ENCODE data around the gene CSNK2A2. TPM values are rescaled to one million over a fixed set of nuclear protein-coding genes. Genes with fewer than 3 reads are reported as not detected.

CSNK2A2 gene
- total RNA-seq, 8 experiments from 2014 or later = 20.8 to 72.6 (median 33.4) TPM

DNA sequence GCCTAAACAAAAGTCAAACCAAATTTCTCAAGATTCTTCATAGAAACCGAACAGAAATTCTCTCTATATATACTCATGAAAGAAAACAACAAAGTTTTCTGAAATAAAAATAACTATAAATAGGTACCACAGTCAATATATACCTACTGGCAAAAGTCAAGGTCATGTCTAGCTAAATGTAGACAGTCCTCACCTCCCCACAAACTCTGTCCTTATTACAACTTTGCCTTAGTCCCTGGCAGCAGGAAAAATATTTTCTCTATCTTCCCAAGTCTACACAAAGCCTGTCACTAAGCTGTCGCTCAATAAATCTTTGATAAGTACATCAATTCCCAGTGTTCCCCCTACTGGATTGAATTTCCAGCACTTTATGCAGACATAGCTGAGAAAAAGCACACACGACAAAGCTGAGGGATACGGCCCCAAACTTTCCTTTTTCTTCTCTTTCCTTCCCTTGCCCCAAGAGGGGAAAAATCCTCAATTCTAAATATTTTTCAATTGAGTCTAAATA is 71.4 kb downstream of the CSNK2A2 start:
- peak overlapping the region; percentile 71 to 91 (median 81) for H3K4me3 ChIP-seq
- no peak for ATAC-seq (replicated peaks in 6 of 8)
- H3K4me1 ChIP-seq (replicated peaks in 1 of 2) = peaks cover 9 to 41% of the 10 kb centered on the region in 2 donors
- WGBS, 10 experiments = 0 to 91% (median 53%) methylated on average over 1 to 4 of the region's 4 CpGs; no CpG with 5 or more reads in 1 of the 10 experiments
- no peak overlapping the region for H3K27ac ChIP-seq
- in situ Hi-C loops (cut with MboI; ENCODE audit: low pct_unique_long_range_greater_than_20kb in 2 of 9, low sequenced_read_pairs in 9 of 9, unreplicated experiment in 9 of 9) = loop anchor here in 1 of 9 experiments (10.0 kb wide), 1 partner anchor 102 kb away; the partner anchor contains the start of gene MMP15

DNA sequence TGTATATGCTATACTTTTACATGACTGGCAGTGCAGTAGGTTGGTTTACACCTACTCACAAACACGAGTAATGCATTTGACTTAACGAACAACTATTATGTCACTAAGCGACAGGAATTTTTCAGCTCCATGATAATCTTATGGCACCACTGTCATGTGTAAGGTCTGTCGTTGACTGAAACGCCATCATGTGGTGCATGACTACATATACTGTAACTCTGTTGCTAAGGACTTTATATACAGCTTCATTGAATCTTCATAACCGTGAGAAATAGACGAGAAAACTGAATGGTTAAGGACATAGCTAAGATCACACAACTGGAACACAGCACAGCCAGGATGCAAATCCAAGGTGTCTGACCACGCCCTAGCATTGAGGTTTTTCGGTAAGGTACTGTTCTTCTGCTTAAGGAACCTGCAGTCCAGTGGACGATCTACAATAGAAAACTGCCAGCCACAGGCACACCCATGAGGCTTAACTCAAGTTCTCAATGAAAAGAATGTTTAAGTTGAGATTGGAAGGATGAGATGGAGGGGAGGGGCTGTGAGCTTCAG is 72.0 kb downstream of the CSNK2A2 start:
- peak overlapping the region in 2 of 5 donors; percentile 9 to 85 for H3K4me3 ChIP-seq
- in situ Hi-C loops (cut with MboI; ENCODE audit: low pct_unique_long_range_greater_than_20kb in 2 of 9, low sequenced_read_pairs in 9 of 9, unreplicated experiment in 9 of 9) = loop anchor here in 1 of 9 experiments (10.0 kb wide), 1 partner anchor 101 kb away; the partner anchor contains the start of gene MMP15
- ATAC-seq (replicated peaks in 6 of 8) = no peak
- WGBS, 10 experiments = 53 to 93% (median 77%) methylated on average over 3 to 10 of the region's 10 CpGs; no CpG with 5 or more reads in 1 of the 10 experiments
- H3K27ac ChIP-seq = no peak overlapping the region
- peaks cover 14 to 48% of the 10 kb centered on the region in 2 donors for H3K4me1 ChIP-seq (replicated peaks in 1 of 2)

DNA sequence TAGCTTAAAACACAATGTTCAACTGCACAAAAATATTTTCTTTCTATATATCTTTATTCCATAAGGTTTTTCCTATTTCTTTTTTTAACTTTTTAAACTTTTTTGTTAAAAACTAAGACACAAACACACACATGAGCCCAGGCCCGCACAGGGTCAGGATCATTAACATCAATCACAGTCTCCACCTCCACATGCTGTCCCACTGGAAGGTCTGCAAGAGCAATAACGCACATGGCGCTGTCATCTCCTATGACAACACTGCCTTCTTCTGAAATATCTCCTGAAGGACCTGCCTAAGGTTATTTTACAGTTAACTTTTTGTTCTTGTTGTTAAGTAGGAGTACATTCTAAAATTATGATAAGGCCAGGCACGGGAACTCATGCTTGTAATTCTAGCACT is 72.9 kb downstream of the CSNK2A2 start:
- ATAC-seq (replicated peaks in 6 of 8) = no peak
- 38 to 88% (median 66%) methylated on average over 3 to 4 of the region's 4 CpGs; no CpG with 5 or more reads in 2 of the 10 experiments for WGBS, 10 experiments
- Histone ChIP-seq H3K4me1 (replicated peaks in 1 of 2) (peaks cover 22 to 56% of the 10 kb centered on the region in 2 donors), H3K27ac (no peak overlapping the region), H3K4me3 (no peak overlapping the region)
- in situ Hi-C loops (cut with MboI; ENCODE audit: low pct_unique_long_range_greater_than_20kb in 2 of 9, low sequenced_read_pairs in 9 of 9, unreplicated experiment in 9 of 9) = loop anchor here in 1 of 9 experiments (10.0 kb wide), 1 partner anchor 100 kb away; the partner anchor contains the start of gene MMP15

DNA sequence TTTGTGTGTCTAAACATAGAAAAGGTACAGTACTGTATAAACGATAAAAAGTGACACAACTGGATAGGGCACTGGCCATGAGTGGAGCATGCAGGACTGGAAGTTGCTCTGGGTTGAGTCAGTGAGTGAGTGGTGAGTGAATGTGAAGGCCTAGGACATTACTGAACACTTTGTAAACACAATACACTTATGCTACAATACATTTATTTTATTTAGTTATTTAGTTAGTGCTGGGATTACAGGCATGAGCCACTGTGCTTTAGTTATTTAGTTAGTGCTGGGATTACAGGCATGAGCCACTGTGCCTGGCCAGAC is 73.3 kb downstream of the CSNK2A2 start:
- in situ Hi-C loops (cut with MboI; ENCODE audit: low pct_unique_long_range_greater_than_20kb in 2 of 9, low sequenced_read_pairs in 9 of 9, unreplicated experiment in 9 of 9) = loop anchor here in 4 of 9 experiments (5.0 to 25.0 kb wide), 5 partner anchors 100 to 237 kb away; partner anchors contain the start of genes MMP15 (in 1 of the 4), USB1 (in 1 of the 4) and ZNF319 (in 1 of the 4)
- peaks cover 23 to 58% of the 10 kb centered on the region in 2 donors for H3K4me1 ChIP-seq (replicated peaks in 1 of 2)
- no peak for ATAC-seq (replicated peaks in 6 of 8)
- no peak overlapping the region for H3K4me3 ChIP-seq
- no peak overlapping the region for H3K27ac ChIP-seq
- 0 to 100% (median 83%) methylated on average over 1 of the region's 1 CpG; no CpG with 5 or more reads in 5 of the 10 experiments for WGBS, 10 experiments

DNA sequence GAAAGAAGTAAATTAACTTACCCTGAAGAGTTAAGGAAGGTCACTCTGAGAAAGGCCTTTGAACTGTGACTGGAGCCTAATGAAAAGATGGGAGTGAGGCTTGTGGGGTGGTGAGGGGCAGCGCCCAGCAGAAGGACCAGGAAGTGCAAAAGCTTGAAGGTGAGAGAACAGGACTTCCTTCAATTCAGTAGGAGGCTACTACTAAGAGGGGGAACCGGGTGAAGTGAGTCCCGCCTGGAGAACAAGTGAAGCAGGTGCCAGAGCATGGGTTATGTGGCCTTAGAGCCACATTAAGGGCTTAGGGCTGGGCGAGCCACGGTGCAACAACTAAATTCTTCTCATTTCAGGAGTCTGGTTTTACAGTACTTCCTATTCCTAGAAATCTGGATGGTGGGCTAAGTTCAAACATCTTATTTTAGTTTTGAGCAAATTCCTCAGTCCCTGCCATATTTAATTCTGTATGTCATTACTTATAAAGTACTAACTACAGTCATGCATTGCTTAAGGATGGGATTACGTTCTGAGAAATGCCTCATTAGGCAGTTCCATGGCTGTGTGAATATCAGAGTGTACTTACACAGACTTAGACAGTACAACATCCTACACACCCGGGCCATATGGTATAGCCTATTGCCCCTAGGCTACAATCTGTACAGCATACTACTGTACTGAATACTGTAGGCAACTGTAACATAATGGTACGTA is 73.9 kb downstream of the CSNK2A2 start:
- in situ Hi-C loops (cut with MboI; ENCODE audit: low pct_unique_long_range_greater_than_20kb in 2 of 9, low sequenced_read_pairs in 9 of 9, unreplicated experiment in 9 of 9) = loop anchor here in 4 of 9 experiments (5.0 to 25.0 kb wide), 5 partner anchors 99 to 237 kb away; partner anchors contain the start of genes MMP15 (in 1 of the 4), USB1 (in 1 of the 4) and ZNF319 (in 1 of the 4)
- peaks cover 28 to 63% of the 10 kb centered on the region in 2 donors for H3K4me1 ChIP-seq (replicated peaks in 1 of 2)
- no peak overlapping the region for H3K4me3 ChIP-seq
- ATAC-seq (replicated peaks in 6 of 8) = peak in 1 of 8 experiments; percentile 3
- H3K27ac ChIP-seq = no peak overlapping the region
- WGBS, 10 experiments = 33 to 100% (median 84%) methylated on average over 2 to 8 of the region's 8 CpGs; no CpG with 5 or more reads in 2 of the 10 experiments

DNA sequence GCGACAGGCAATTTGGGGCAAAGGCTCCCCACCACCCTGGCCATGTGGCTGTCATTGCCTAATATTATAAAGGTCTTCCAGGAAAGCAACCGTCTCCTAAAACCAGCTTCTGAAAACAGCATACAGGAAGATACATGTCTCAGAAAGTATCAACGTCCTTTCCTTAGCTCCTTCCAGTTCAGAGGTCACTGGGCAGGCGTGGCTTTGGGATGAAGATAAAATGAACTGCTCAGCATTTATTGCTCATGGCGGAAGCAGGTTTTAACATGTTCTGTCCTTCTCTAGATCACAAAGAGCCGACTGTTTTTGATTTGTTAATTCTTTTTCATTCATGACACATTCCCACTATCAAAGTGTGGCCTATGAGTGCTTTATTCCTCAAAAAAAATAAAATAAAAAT is 76.8 kb downstream of the CSNK2A2 start:
- H3K4me3 ChIP-seq = peak overlapping the region in 3 of 5 donors; percentile 1 to 4 (median 3)
- in situ Hi-C loops (cut with MboI; ENCODE audit: low pct_unique_long_range_greater_than_20kb in 2 of 9, low sequenced_read_pairs in 9 of 9, unreplicated experiment in 9 of 9) = loop anchor here in 4 of 9 experiments (5.0 to 25.0 kb wide), 5 partner anchors 96 to 234 kb away; partner anchors contain the start of genes MMP15 (in 1 of the 4), USB1 (in 1 of the 4) and ZNF319 (in 1 of the 4)

DNA sequence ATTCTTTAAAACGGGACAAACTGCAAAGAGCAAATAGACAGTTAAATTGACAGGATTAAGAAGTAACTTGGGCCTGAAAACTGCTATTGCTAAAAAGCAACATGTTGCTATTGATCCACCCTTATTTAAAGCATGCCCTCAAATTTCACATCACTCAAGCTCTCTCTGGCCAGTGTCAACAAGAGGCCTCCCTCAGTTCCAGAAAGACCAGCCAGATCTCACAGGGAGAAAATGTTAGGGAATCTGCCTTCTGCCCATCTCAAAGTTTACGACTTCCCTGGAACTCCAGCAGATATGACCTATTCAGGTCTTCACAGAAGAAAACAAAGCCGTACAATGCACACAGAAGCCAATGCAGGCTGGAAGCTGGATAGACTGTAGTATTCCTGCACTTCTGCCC is 77.7 kb downstream of the CSNK2A2 start:
- in situ Hi-C loops (cut with MboI; ENCODE audit: low pct_unique_long_range_greater_than_20kb in 2 of 9, low sequenced_read_pairs in 9 of 9, unreplicated experiment in 9 of 9) = loop anchor here in 4 of 9 experiments (5.0 to 25.0 kb wide), 5 partner anchors 95 to 233 kb away; partner anchors contain the start of genes MMP15 (in 1 of the 4), USB1 (in 1 of the 4) and ZNF319 (in 1 of the 4)
- Histone ChIP-seq H3K4me1 (replicated peaks in 1 of 2) (peaks cover 34 to 46% of the 10 kb centered on the region in 2 donors), H3K27ac (no peak overlapping the region), H3K4me3 (no peak overlapping the region)
- no peak for ATAC-seq (replicated peaks in 6 of 8)
- WGBS, 10 experiments = 9 to 83% (median 37%) methylated on average over 1 to 3 of the region's 3 CpGs

More for the DNA sequence above, 76.8 kb downstream of the CSNK2A2 start:
- 0 to 80% (median 19%) methylated on average over 1 to 6 of the region's 6 CpGs; no CpG with 5 or more reads in 2 of the 10 experiments for WGBS, 10 experiments
- H3K4me1 ChIP-seq (replicated peaks in 1 of 2) = peaks cover 34 to 53% of the 10 kb centered on the region in 2 donors
- peak in 1 of 8 experiments; percentile 9 for ATAC-seq (replicated peaks in 6 of 8)
- peak overlapping the region; percentile 43 to 53 for H3K27ac ChIP-seq

DNA sequence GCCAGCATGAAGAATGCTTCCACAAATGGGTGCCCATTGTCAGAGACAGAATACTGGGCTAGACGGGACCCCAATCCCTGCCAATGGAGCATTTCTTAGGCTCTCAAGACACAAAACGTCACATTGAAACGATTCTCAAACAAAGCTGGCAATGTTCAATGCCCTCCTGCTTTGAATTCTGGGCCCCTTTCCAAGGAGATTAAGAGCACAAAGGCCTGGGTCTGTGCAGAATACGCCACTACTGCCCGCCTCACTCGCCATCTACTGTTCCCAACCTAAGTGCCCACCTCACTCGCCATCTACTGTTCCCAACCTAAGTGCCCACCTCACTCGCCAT is 78.4 kb downstream of the CSNK2A2 start:
- no peak overlapping the region for H3K27ac ChIP-seq
- peaks cover 34 to 43% of the 10 kb centered on the region in 2 donors for H3K4me1 ChIP-seq (replicated peaks in 1 of 2)
- H3K4me3 ChIP-seq = no peak overlapping the region
- ATAC-seq (replicated peaks in 6 of 8) = peak in 1 of 8 experiments; percentile 13
- in situ Hi-C loops (cut with MboI; ENCODE audit: low pct_unique_long_range_greater_than_20kb in 2 of 9, low sequenced_read_pairs in 9 of 9, unreplicated experiment in 9 of 9) = loop anchor here in 3 of 9 experiments (25.0 kb wide), 3 partner anchors 107 to 232 kb away; partner anchors contain the start of genes USB1 (in 1 of the 3) and ZNF319 (in 1 of the 3)
- WGBS, 10 experiments = 62 to 90% (median 81%) methylated on average over 2 to 3 of the region's 8 CpGs; no CpG with 5 or more reads in 5 of the 10 experiments

DNA sequence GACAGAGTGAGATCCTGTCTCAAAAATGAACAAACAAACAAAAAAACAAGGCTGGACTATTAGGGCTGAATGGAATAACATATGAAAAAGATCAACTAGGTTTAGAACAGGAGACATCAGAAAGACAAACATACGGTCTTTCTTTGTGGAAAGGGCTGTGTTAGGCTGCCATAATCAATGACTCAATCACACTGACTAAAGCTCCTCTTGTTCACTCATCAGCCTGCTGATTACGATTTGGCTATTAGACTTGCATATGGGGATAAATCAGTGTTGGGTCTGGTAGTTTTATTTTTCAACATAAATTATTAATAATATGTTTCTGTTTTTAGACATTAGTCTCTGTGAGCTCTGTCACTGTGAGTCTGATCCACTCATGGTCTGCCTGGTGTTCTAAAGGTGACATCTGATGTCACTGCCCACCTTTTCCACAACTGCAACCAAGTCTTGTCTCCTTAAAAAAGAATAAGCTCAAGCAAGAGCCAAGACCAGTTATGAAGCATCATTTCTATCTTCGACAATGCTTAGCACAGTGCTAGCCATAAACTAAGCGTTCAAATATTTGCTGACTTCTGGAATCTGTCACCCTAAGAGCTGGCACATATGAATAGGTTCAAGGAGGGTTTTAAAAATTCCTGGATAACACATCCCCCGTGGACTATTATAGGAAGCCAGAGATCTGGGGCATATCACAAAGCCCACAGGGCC is 79.0 kb downstream of the CSNK2A2 start:
- 0 to 95% (median 80%) methylated on average over 1 to 4 of the region's 5 CpGs for WGBS, 10 experiments
- in situ Hi-C loops (cut with MboI; ENCODE audit: low pct_unique_long_range_greater_than_20kb in 2 of 9, low sequenced_read_pairs in 9 of 9, unreplicated experiment in 9 of 9) = loop anchor here in 3 of 9 experiments (25.0 kb wide), 3 partner anchors 107 to 232 kb away; partner anchors contain the start of genes USB1 (in 1 of the 3) and ZNF319 (in 1 of the 3)
- Histone ChIP-seq H3K27ac (no peak overlapping the region), H3K4me1 (replicated peaks in 1 of 2) (peaks cover 34 to 43% of the 10 kb centered on the region in 2 donors), H3K4me3 (no peak overlapping the region)
- ATAC-seq (replicated peaks in 6 of 8) = no peak

DNA sequence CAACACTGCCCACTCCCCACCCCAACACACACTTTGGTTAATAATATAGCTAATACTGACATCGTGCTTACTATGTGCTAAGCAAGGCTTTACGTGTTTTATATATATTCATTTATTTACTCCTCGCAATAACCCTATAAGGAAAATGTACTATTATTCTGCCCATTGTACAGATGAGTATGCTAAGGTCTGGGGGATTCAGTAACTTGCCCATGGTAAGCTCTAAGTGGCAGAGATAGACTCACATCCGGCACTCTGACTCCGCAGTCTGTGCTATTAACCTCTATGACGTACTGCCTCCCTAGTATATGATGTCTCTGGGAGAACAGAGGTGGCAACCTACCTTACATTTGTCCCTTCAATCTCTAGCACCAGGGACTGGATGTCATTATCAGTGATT is 81.4 kb downstream of the CSNK2A2 start:
- Histone ChIP-seq H3K4me3 (no peak overlapping the region), H3K27ac (no peak overlapping the region), H3K4me1 (replicated peaks in 1 of 2) (peaks cover 31 to 35% of the 10 kb centered on the region in 2 donors)
- no peak for ATAC-seq (replicated peaks in 6 of 8)
- in situ Hi-C loops (cut with MboI; ENCODE audit: low pct_unique_long_range_greater_than_20kb in 2 of 9, low sequenced_read_pairs in 9 of 9, unreplicated experiment in 9 of 9) = loop anchor here in 3 of 9 experiments (25.0 kb wide), 3 partner anchors 104 to 229 kb away; partner anchors contain the start of genes USB1 (in 1 of the 3) and ZNF319 (in 1 of the 3)
- 80 to 100% (median 96%) methylated on average over 1 to 5 of the region's 6 CpGs for WGBS, 10 experiments

DNA sequence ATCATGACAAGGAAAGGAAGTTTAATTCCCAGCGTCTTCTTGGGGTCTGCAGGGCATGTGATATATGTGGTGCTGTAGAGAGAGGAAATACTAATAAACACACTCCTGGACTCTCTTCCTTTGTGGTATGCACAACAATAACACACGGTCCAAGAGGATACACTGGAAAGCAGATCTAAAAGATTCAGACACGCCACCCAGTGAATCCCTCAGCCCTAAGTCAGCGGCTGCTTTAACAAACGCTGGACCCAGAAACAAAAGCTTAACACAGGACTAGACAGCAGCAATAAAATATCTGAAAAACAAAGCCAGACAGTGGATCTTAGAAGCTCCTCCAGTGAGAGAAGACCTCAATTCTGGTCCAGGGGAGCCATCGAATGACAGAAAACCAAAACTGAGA is 81.8 kb downstream of the CSNK2A2 start:
- in situ Hi-C loops (cut with MboI; ENCODE audit: low pct_unique_long_range_greater_than_20kb in 2 of 9, low sequenced_read_pairs in 9 of 9, unreplicated experiment in 9 of 9) = loop anchor here in 3 of 9 experiments (25.0 kb wide), 3 partner anchors 104 to 229 kb away; partner anchors contain the start of genes USB1 (in 1 of the 3) and ZNF319 (in 1 of the 3)
- Histone ChIP-seq H3K4me3 (no peak overlapping the region), H3K4me1 (replicated peaks in 1 of 2) (peaks cover 32 to 34% of the 10 kb centered on the region in 2 donors), H3K27ac (no peak overlapping the region)
- ATAC-seq (replicated peaks in 6 of 8) = peak in 1 of 8 experiments; percentile 15
- WGBS, 10 experiments = 60 to 91% (median 80%) methylated on average over 1 to 6 of the region's 6 CpGs; no CpG with 5 or more reads in 3 of the 10 experiments
